K562 (cell line): Measurements from ENCODE around the gene DNAJB1. TPM values are rescaled to one million over a fixed set of nuclear protein-coding genes. Genes with fewer than 3 reads are reported as not detected.

Experiments used
- ATAC-seq: fragments of 200-7000 bp; cut with Tn5 transposase; 3 replicates; pipeline ENCODE4 v1.9.1; 2020; ENCODE audit warnings: moderate library complexity
- BruUV-seq: library from RNA; stranded (reverse); fragments of 400-500 nt; replicated peaks from 2 replicates; lab custom pipeline; 2021; lab: Mats Ljungman, UMichigan
- CTCF ChIA-PET: fragments of 300-600 bp; formaldehyde crosslinking; extraction: SDS; loops from one replicate; lab custom pipeline; 2021; ENCODE audit warnings: low intra/inter-chr PET ratio; lab: Yijun Ruan, JAX
- POLR2A ChIA-PET: fragments of 300-600, 350-650 bp; sonication (Branson Sonifier 250); formaldehyde crosslinking; extraction: SDS; loops from one replicate; lab custom pipeline; 2021; ENCODE audit warnings: antibody characterized with exemption, inconsistent platforms; lab: Yijun Ruan, JAX
- DNase-seq, 4 experiments: peaks; one replicate each; pipeline versions ENCODE4 v3.0.0 to v3.0.0-alpha.2; 2011 to 2018; ENCODE audit warnings: low spot score in 3 of 4, mixed read lengths in 3 of 4; ENCODE audit errors: extremely low read depth in 1 of 4
- FAIRE-seq: peaks from 2 replicates; lab custom pipeline; 2011; peaks lifted over from hg19 to GRCh38; lab: Jason Lieb, UNC
- H2AFZ ChIP-seq: 2 replicates; pipeline ENCODE4 v1.6.0; 2011; ENCODE audit warnings: low read depth, low read length, control low read depth, inconsistent platforms
- H3K27ac ChIP-seq: fragments of 200-600 bp; 3 replicates; pipeline ENCODE4 v1.8.0; 2011; ENCODE audit warnings: low read depth, mild to moderate bottlenecking, control low read depth, inconsistent platforms, low read length, moderate library complexity, mixed read lengths; ENCODE audit errors: extremely low read depth
- H3K27me3 ChIP-seq, 2 experiments: fragments of 300-600 bp in 1 of 2; 2 replicates in 1 of 2; 3 replicates in 1 of 2; pipeline versions ENCODE4 v1.6.0 to v1.8.0; 2011; ENCODE audit warnings: inconsistent platforms in 2 of 2, low read length in 2 of 2, mild to moderate bottlenecking in 1 of 2, mixed read lengths in 1 of 2, moderate library complexity in 1 of 2; ENCODE audit not compliant: control insufficient read depth in 2 of 2, insufficient read depth in 2 of 2
- H3K36me3 ChIP-seq: fragments of 300-600 bp; 3 replicates; pipeline ENCODE4 v1.8.0; 2011; ENCODE audit warnings: mild to moderate bottlenecking, low read length, inconsistent platforms; ENCODE audit not compliant: control insufficient read depth, insufficient read depth
- H3K4me1 ChIP-seq, 2 experiments: fragments of 200-600 bp in 1 of 2; replicated peaks in 1 of 2; 2 replicates in 1 of 2; 3 replicates in 1 of 2; pipeline versions ENCODE4 v1.5.1 to v1.8.0; 2011; ENCODE audit warnings: inconsistent platforms in 2 of 2, low read length in 2 of 2, mild to moderate bottlenecking in 1 of 2, mixed read lengths in 1 of 2, moderate library complexity in 1 of 2; ENCODE audit not compliant: control insufficient read depth in 2 of 2, insufficient read depth in 2 of 2
- H3K4me2 ChIP-seq: 2 replicates; pipeline ENCODE4 v1.6.1; 2011; ENCODE audit warnings: low read length, control low read depth, inconsistent platforms, mixed read lengths; ENCODE audit not compliant: insufficient read depth
- H3K4me3 ChIP-seq: fragments of 200-600 bp; sonication (generic), shearing (Covaris generic); 2 replicates; pipeline ENCODE4 v1.5.1; 2016; ENCODE audit warnings: control low read depth, inconsistent platforms
- H3K79me2 ChIP-seq: fragments of 200-600 bp; 3 replicates; pipeline ENCODE4 v1.8.0; 2011; ENCODE audit warnings: low read length, inconsistent platforms; ENCODE audit not compliant: control insufficient read depth, insufficient read depth
- H3K9ac ChIP-seq, 2 experiments: 2 replicates each; pipeline versions ENCODE4 v1.6.0 to v1.6.1; 2011; ENCODE audit warnings: low read depth in 2 of 2, low read length in 2 of 2, control low read depth in 1 of 2, inconsistent platforms in 1 of 2, mild to moderate bottlenecking in 1 of 2, mixed read lengths in 1 of 2; ENCODE audit not compliant: insufficient read depth in 1 of 2
- H3K9me1 ChIP-seq: one replicate; pipeline ENCODE4 v1.6.0; 2011; ENCODE audit warnings: inconsistent platforms, mild to moderate bottlenecking, low read length, moderate library complexity; ENCODE audit not compliant: control insufficient read depth, insufficient read depth
- H3K9me3 ChIP-seq: replicated peaks from 2 replicates; pipeline ENCODE4 v1.5.1; 2011; ENCODE audit warnings: low read depth, low read length, inconsistent platforms; ENCODE audit not compliant: control insufficient read depth, insufficient read depth
- H4K20me1 ChIP-seq: replicated peaks from 2 replicates; pipeline ENCODE4 v1.6.1; 2011; ENCODE audit warnings: low read length, inconsistent platforms, mixed read lengths; ENCODE audit not compliant: control insufficient read depth, insufficient read depth
- ARID2 ChIP-seq: fragments of 450-650 bp; IDR thresholded peaks from 2 replicates; pipeline ENCODE4 v1.6.1; 2017; ENCODE audit warnings: antibody characterized with exemption, mild to moderate bottlenecking
- ATF2 ChIP-seq: sonication (generic); formaldehyde crosslinking; IDR thresholded peaks from 2 replicates; pipeline ENCODE4 v1.8.1; 2022; ENCODE audit warnings: missing genetic modification reagents
- CTCF ChIP-seq, 3 experiments: IDR thresholded peaks in 2 of 3; conservative IDR thresholded peaks in 1 of 3; 2 replicates each; pipeline ENCODE4 v1.5.1; 2011 to 2012; ENCODE audit warnings: low read length in 3 of 3, mild to moderate bottlenecking in 3 of 3, control low read depth in 2 of 3, improper control_type of control experiment in 1 of 3, inconsistent platforms in 1 of 3, low read depth in 1 of 3, mixed read lengths in 1 of 3, moderate library complexity in 1 of 3; ENCODE audit not compliant: insufficient read depth in 2 of 3
- EHMT2 ChIP-seq: fragments of 450-650 bp; IDR thresholded peaks from 2 replicates; pipeline ENCODE4 v1.6.1; 2018; ENCODE audit warnings: antibody characterized with exemption
- FOXJ3 ChIP-seq: sonication (generic); formaldehyde crosslinking; IDR thresholded peaks from 2 replicates; pipeline ENCODE4 v1.4.0; 2020; ENCODE audit warnings: mild to moderate bottlenecking, missing genetic modification reagents
- FOXP4 ChIP-seq: sonication (generic); formaldehyde crosslinking; IDR thresholded peaks from 2 replicates; pipeline ENCODE4 v1.8.0; 2022; ENCODE audit warnings: mild to moderate bottlenecking, missing genetic modification reagents, borderline replicate concordance
- POLR2G ChIP-seq: fragments of 200-400 bp; formaldehyde crosslinking; IDR thresholded peaks from 2 replicates; pipeline ENCODE4 v1.6.1; 2017; ENCODE audit warnings: low read depth, mild to moderate bottlenecking, antibody characterized with exemption, low read length, moderate library complexity
- RBFOX2 ChIP-seq: fragments of 200-400 bp; formaldehyde crosslinking; IDR thresholded peaks from 2 replicates; pipeline ENCODE4 v1.6.1; 2017; ENCODE audit warnings: low read depth, mild to moderate bottlenecking, low read length, moderate library complexity
- RBM22 ChIP-seq: fragments of 200-400 bp; formaldehyde crosslinking; IDR thresholded peaks from 2 replicates; pipeline ENCODE4 v1.6.1; 2018; ENCODE audit warnings: low read length, low read depth; ENCODE audit not compliant: poor library complexity, severe bottlenecking
- SRSF9 ChIP-seq: fragments of 200-400 bp; formaldehyde crosslinking; IDR thresholded peaks from 2 replicates; pipeline ENCODE4 v1.6.1; 2017; ENCODE audit warnings: low read depth, low read length, borderline replicate concordance
- TAF1 ChIP-seq: IDR thresholded peaks from 2 replicates; pipeline ENCODE4 v1.6.1; 2011; ENCODE audit warnings: mild to moderate bottlenecking, low read length, moderate library complexity; ENCODE audit not compliant: insufficient read depth, control insufficient read depth, severe bottlenecking; ENCODE audit errors: extremely low read depth
- TAF15 ChIP-seq: fragments of 200-400 bp; formaldehyde crosslinking; IDR thresholded peaks from 2 replicates; pipeline ENCODE4 v1.6.1; 2017; ENCODE audit warnings: mild to moderate bottlenecking, low read depth, low read length, moderate library complexity
- WGBS: fragments of 100-300 bp; shearing (Covaris generic); methylation state at CpG from one replicate; pipeline ENCODE4 v1.1.6; 2016; ENCODE audit warnings: low coverage, mixed read lengths; ENCODE audit not compliant: insufficient coverage; ENCODE audit errors: missing lambda C conversion rate; 5-methylcytosine and 5-hydroxymethylcytosine counted together
- in situ Hi-C: fragments of 300-500 bp; cut with MboI; formaldehyde crosslinking; loops from 4 replicates; pipeline ENCODE4 v1.15.0; 2018; ENCODE audit warnings: inconsistent platforms, mixed read lengths
- intact Hi-C: fragments of 100-400 bp; cut with micrococcal nuclease; formaldehyde crosslinking; loops from 2 replicates; pipeline ENCODE4 v1.14.2; 2022
- polyA plus RNA-seq, 8 experiments: library from polyadenylated mRNA; depleted of rRNA in 4 of 8; stranded (reverse) in 5 of 8; unstranded in 3 of 8; fragments of >200 nt; fragmentation: Nextera tagmentation in 2 of 8; fragmentation: Illumina TruSeq in 1 of 8; extraction: Ambion mirVana in 2 of 8; extraction: Trizol in 1 of 8; gene quantifications; 2 replicates each; pipeline versions ENCODE4 v1.2.1 to v1.2.3, GENCODE V29; 2011 to 2014; ENCODE audit warnings: inconsistent platforms in 1 of 8, missing spikeins in 1 of 8
- total RNA-seq, 7 experiments: library from RNA; depleted of rRNA in 6 of 7; stranded (reverse); fragments of >200 nt in 6 of 7; fragmentation: Illumina TruSeq in 2 of 7; extraction: Trizol in 2 of 7; gene quantifications; 2 replicates each; pipeline versions ENCODE4 v1.2.1 to v1.2.3, GENCODE V29; 2011 to 2021; ENCODE audit warnings: low replicate concordance in 1 of 7

DNAJB1 gene
- total and polyA plus RNA-seq, 9 of the 15 experiments (the other 6 are each of a cell fraction or from before 2014, with no cell fraction given) = 13.2 to 113 (median 62.1) TPM

- CTCF ChIA-PET = no interaction called here
- FAIRE-seq = no peak
- no peaks in the 10 kb centered on the region; a peak in 1 of 5 replicates for H3K27me3 ChIP-seq
- no peaks in the 10 kb centered on the region for H3K9me3 ChIP-seq
- peaks cover 15 to 83% of the 10 kb centered on the region in 2 experiments; a peak in 4 of 5 replicates for H3K4me1 ChIP-seq
- peaks cover 31% of the 10 kb centered on the region for H3K79me2 ChIP-seq
- H4K20me1 ChIP-seq = 0 out of 2 replicates have a peak, but pooled peaks cover 9% of the 10 kb centered on the region
- in situ Hi-C loops = no loop called here
- no peak for ATAC-seq
- no peak for TF ChIP-seq TAF1
- TF ChIP-seq FOXJ3 = no peak
- peak; percentile 64 for TF ChIP-seq RBM22
- no peak for TF ChIP-seq ATF2
- TF ChIP-seq FOXP4 = no peak
- no peak for TF ChIP-seq EHMT2
- no peak for TF ChIP-seq SRSF9
- TF ChIP-seq POLR2G = peak; percentile 52
- TF ChIP-seq CTCF (IDR thresholded peaks at IDR 0.05 in 2 of 3, conservative IDR thresholded peaks at IDR 0.05 in 1 of 3; ENCODE audit: insufficient read depth in 2 of 3, low read depth in 1 of 3, low read length in 3 of 3) = no peak
- no peak for TF ChIP-seq TAF15
- TF ChIP-seq RBFOX2 = peak; percentile 40; the same call in 1 of the 2 replicates
- TF ChIP-seq ARID2 = no peak
- H3K4me2 ChIP-seq = no peak overlapping the region
- H3K4me3 ChIP-seq = no peak overlapping the region
- no TSS peak for BruUV-seq
- H3K9me1 ChIP-seq = peaks cover 8% of the 10 kb centered on the region
- no peak overlapping the region for H3K9ac ChIP-seq
- WGBS = 84% methylated on average over 10 of the region's 18 CpGs
- no peak overlapping the region for H2AFZ ChIP-seq
- intact Hi-C loops = no loop called here
- DNase-seq = no peak
- POLR2A ChIA-PET = no interaction called here
- H3K36me3 ChIP-seq = peaks cover 63% of the 10 kb centered on the region; the same call in 2 of the 3 replicates
- H3K27ac ChIP-seq = no peak overlapping the region
Observed at GRCh38 chr19:14566712-14567077, 48.5 kb upstream of the DNAJB1 start.
